Upper lobe of left lung (tissue), 6 donors: ENCODE measurements around the gene C22orf23. TPM values are rescaled to one million over a fixed set of nuclear protein-coding genes. Genes with fewer than 3 reads are reported as not detected.

Experiments
- ATAC-seq, 2 donors: fragments of 200-7000 bp; cut with Tn5 transposase; one replicate each; pipeline ENCODE4 v1.9.1; 2022; ENCODE audit warnings: mild to moderate bottlenecking in 2 of 2, moderate library complexity in 2 of 2; ENCODE audit not compliant: low FRiP score in 2 of 2
- DNase-seq, 2 donors: peaks; one replicate each; pipeline ENCODE4 v3.0.0-alpha.2; 2019 to 2020
- H3K27ac ChIP-seq, 4 donors: fragments of 200-600 bp; sonication (generic); one replicate each; pipeline ENCODE4 v1.5.1; 2016 to 2019
- H3K27me3 ChIP-seq, 4 donors: fragments of 200-600 bp; sonication (generic); one replicate each; pipeline ENCODE4 v1.5.1; 2017 to 2019
- H3K36me3 ChIP-seq, 4 donors: fragments of 200-600 bp; sonication (generic); one replicate each; pipeline ENCODE4 v1.5.1; 2016 to 2019
- H3K4me1 ChIP-seq, 4 donors: fragments of 200-600 bp; sonication (generic); one replicate each; pipeline ENCODE4 v1.5.1; 2018 to 2019
- H3K4me3 ChIP-seq, 4 donors: fragments of 200-600 bp; sonication (generic); one replicate each; pipeline ENCODE4 v1.5.1; 2017 to 2019; ENCODE audit warnings: mild to moderate bottlenecking in 2 of 4, moderate library complexity in 1 of 4
- H3K9me3 ChIP-seq, 4 donors: fragments of 200-600 bp; sonication (generic); one replicate each; pipeline ENCODE4 v1.5.1; 2018 to 2019
- EP300 ChIP-seq, 4 donors: sonication (generic); formaldehyde crosslinking; IDR thresholded peaks; one replicate each; pipeline ENCODE4 v1.5.1; 2017; ENCODE audit warnings: antibody characterized with exemption in 4 of 4, control low read depth in 2 of 4
- POLR2A ChIP-seq, 4 donors: fragments of 450-650 bp; IDR thresholded peaks; one replicate each; pipeline ENCODE4 v1.5.1; 2016 to 2017; ENCODE audit warnings: antibody characterized with exemption in 4 of 4, mild to moderate bottlenecking in 2 of 4
- POLR2AphosphoS5 ChIP-seq, 2 donors: sonication (generic); formaldehyde crosslinking; IDR thresholded peaks; one replicate each; pipeline ENCODE4 v1.5.1; 2017; ENCODE audit warnings: antibody characterized with exemption in 2 of 2
- WGBS, 2 donors: methylation state at CpG; one replicate each; pipeline ENCODE4 v1.1.5; 2017 to 2018; 5-methylcytosine and 5-hydroxymethylcytosine counted together
- total RNA-seq, 6 donors: library from RNA; depleted of rRNA in 4 of 6; stranded (reverse); fragments of >200 nt in 4 of 6; gene quantifications; one replicate each; pipeline versions ENCODE4 v1.1.0 to v1.2.1, GENCODE V29; 2016 to 2021
- TF ChIP-seq, protein P1 (sequence below), 6 experiments: fragments of 450-650 bp in 4 of 6; fragments of 200-600 bp in 2 of 6; sonication (generic) in 2 of 6; IDR thresholded peaks; one replicate each; pipeline ENCODE4 v1.5.1; 2016 to 2019; ENCODE audit warnings: antibody characterized with exemption in 6 of 6
- donor health status: DM: no; HTN: no; CAD: no; lungs with moderate emphysema.
- donor health status: DM: no; HTN: yes; CAD: no; lungs with severe emphysema.

C22orf23 gene
- total RNA-seq, 6 donors from 2014 or later: 0.46 to 7.2 (median 1.2) TPM; not detected in 1

DNA sequence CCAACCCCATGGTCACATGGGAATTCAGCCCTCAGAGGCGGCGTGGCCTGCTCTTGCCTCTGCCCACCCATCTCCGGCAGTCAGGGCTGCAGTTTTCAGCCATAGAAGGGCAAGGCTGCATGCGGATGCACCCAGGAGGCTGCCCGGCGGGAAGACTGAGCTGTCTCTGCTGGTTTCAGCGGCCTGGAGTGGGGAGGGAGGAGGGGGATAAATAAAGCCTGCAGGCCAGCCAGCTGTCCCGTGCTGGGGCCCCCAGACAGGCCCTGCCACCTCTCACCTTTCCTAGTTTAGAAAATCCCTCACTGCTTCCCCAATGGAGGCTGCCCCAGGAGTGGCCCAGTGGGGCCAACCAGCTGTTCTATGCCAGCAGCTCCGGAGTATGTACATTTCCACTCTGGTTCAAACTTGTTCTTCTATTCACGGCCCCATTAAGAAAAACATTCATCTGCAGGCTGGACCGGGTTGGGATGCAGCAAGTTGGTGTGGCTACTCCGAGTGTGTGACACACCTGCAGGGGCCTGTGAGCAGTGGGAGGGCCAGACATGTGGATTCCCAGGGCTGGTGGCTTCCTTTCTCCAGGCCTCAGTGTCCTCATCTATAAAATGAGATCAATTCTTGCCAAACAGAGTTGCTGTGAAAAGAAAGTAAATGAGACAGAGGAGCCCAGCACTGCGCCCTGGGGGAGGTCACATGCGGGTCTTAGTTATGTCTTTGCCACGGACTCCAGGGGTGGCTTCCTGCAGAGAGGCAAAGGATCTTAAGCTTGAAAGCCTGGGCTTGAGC lies 42.3 kb downstream of the C22orf23 start:
- no peaks in the 10 kb centered on the region for H3K27me3 ChIP-seq
- DNase-seq: no peak
- H3K36me3 ChIP-seq: peaks cover 0 to 25% (median 19%) of the 10 kb centered on the region in 4 donors
- peak overlapping the region in 2 of 4 donors; percentile 24 to 54 for H3K27ac ChIP-seq
- H3K4me3 ChIP-seq: no peak overlapping the region
- TF ChIP-seq POLR2A (IDR thresholded peaks at IDR 0.05) (no peak), EP300 (IDR thresholded peaks at IDR 0.05) (no peak), POLR2AphosphoS5 (IDR thresholded peaks at IDR 0.05) (no peak)
- TF ChIP-seq, protein P1, sequence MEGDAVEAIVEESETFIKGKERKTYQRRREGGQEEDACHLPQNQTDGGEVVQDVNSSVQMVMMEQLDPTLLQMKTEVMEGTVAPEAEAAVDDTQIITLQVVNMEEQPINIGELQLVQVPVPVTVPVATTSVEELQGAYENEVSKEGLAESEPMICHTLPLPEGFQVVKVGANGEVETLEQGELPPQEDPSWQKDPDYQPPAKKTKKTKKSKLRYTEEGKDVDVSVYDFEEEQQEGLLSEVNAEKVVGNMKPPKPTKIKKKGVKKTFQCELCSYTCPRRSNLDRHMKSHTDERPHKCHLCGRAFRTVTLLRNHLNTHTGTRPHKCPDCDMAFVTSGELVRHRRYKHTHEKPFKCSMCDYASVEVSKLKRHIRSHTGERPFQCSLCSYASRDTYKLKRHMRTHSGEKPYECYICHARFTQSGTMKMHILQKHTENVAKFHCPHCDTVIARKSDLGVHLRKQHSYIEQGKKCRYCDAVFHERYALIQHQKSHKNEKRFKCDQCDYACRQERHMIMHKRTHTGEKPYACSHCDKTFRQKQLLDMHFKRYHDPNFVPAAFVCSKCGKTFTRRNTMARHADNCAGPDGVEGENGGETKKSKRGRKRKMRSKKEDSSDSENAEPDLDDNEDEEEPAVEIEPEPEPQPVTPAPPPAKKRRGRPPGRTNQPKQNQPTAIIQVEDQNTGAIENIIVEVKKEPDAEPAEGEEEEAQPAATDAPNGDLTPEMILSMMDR (IDR thresholded peaks at IDR 0.05): no peak
- peaks cover 10 to 53% (median 20%) of the 10 kb centered on the region in 4 donors for H3K4me1 ChIP-seq
- 76 to 88% methylated on average over 10 to 15 of the region's 15 CpGs for WGBS, 2 donors
- ATAC-seq: no peak
- no peaks in the 10 kb centered on the region for H3K9me3 ChIP-seq

DNA sequence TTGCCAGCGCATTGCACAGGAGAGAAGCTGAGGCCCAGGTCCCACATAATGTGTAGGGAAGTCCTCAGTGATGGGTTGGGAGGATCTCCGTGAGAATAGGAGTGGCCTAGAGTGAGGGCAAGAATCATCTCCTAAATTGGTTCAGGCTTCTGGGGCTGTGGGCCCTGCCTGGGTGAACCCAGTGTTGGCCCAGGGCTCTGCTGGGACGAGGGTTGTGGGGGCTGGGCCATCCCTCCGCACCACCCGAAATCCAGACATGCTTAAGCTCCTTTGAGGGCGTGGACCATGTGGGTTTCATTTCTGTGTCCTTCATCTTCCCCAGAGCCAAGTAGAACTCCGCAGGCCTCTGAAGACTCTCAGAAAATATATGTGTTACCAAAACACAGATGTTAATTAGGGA lies 43.6 kb downstream of the C22orf23 start:
- no peak overlapping the region for H3K4me3 ChIP-seq
- TF ChIP-seq POLR2AphosphoS5 (IDR thresholded peaks at IDR 0.05) (no peak), EP300 (IDR thresholded peaks at IDR 0.05) (no peak), POLR2A (IDR thresholded peaks at IDR 0.05) (no peak)
- TF ChIP-seq, protein P1 (IDR thresholded peaks at IDR 0.05): no peak
- no peak for ATAC-seq

GRCh38 chr22:37907036-37907954 lies 46.1 kb downstream of the C22orf23 start:
- WGBS, 2 donors: 37 to 43% methylated on average over 9 to 19 of the region's 19 CpGs
- Histone ChIP-seq H3K27me3 (no peaks in the 10 kb centered on the region), H3K4me3 (peak overlapping the region; percentile 23 to 92 (median 79)), H3K36me3 (peaks cover 0 to 5% (median 4%) of the 10 kb centered on the region in 4 donors), H3K4me1 (peaks cover 20 to 46% (median 26%) of the 10 kb centered on the region in 4 donors), H3K9me3 (no peaks in the 10 kb centered on the region), H3K27ac (peak overlapping the region; percentile 82 to 96 (median 84))
- no peak for ATAC-seq
- no peak for TF ChIP-seq EP300 (IDR thresholded peaks at IDR 0.05)
- TF ChIP-seq POLR2A (IDR thresholded peaks at IDR 0.05): no peak
- TF ChIP-seq POLR2AphosphoS5 (IDR thresholded peaks at IDR 0.05): no peak
- TF ChIP-seq, protein P1 (IDR thresholded peaks at IDR 0.05): no peak
- no peak for DNase-seq

More for the DNA sequence above, 43.6 kb downstream of the C22orf23 start:
- peak overlapping the region in 1 of 4 donors; percentile 54 for H3K27ac ChIP-seq
- H3K9me3 ChIP-seq: no peaks in the 10 kb centered on the region
- no peaks in the 10 kb centered on the region for H3K27me3 ChIP-seq
- H3K4me1 ChIP-seq: peaks cover 20 to 63% (median 30%) of the 10 kb centered on the region in 4 donors
- H3K36me3 ChIP-seq: peaks cover 0 to 15% (median 12%) of the 10 kb centered on the region in 4 donors
- no peak for DNase-seq
- WGBS, 2 donors: 87 to 93% methylated on average over 3 to 7 of the region's 7 CpGs

DNA sequence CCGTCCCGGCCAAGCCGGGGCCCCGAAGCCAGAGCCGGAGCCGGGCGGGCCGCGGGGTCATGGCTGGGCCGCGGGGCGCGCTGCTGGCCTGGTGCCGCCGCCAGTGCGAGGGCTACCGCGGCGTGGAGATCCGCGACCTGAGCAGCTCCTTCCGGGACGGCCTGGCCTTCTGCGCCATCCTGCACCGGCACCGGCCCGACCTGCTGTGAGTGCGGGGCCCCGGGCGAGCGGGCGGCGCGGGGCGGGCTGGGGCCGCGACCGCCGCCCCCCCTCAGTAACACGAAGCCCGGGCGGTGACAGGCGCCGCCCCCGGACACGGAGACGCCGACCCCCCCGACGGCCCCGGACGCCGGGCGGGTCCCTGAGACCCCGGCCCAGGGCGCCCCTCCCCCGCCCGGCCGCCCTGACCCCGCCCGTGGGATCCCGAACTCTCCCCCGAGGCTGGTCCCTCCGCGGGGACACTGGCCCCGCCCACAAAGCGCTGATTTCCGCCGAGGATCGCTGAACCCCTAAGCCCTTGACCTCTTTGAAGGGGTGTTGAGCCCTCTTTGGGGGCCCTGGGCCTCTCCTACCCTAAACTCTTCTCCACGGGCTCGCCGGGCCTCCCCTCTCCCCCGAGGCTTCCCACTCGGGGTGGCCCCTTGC lies 46.9 kb downstream of the C22orf23 start:
- Histone ChIP-seq H3K36me3 (no peaks in the 10 kb centered on the region), H3K4me1 (peaks cover 16 to 39% (median 28%) of the 10 kb centered on the region in 4 donors), H3K27ac (peak overlapping the region; percentile 82 to 96 (median 84)), H3K27me3 (no peaks in the 10 kb centered on the region), H3K4me3 (peak overlapping the region; percentile 23 to 92 (median 79)), H3K9me3 (no peaks in the 10 kb centered on the region)
- peak in 1 of 2 donors; percentile 88 for DNase-seq
- TF ChIP-seq POLR2AphosphoS5 (IDR thresholded peaks at IDR 0.05) (no peak), POLR2A (IDR thresholded peaks at IDR 0.05) (no peak), EP300 (IDR thresholded peaks at IDR 0.05) (no peak)
- TF ChIP-seq, protein P1 (IDR thresholded peaks at IDR 0.05): no peak
- ATAC-seq: no peak
- 4% methylated on average over 5 of the region's 75 CpGs; no CpG with 5 or more reads in 1 of the 2 donors for WGBS, 2 donors
